PC-9 (cell line): ENCODE data around the gene FOXN3. TPM values are rescaled to one million over a fixed set of nuclear protein-coding genes. Genes with fewer than 3 reads are reported as not detected.

Experiments
- BruUV-seq: library from RNA; stranded (reverse); fragments of 400-500 nt; replicated peaks from 2 replicates; lab custom pipeline; 2021; lab: Mats Ljungman, UMichigan
- CTCF ChIA-PET: fragments of 300-600 bp; sonication (Branson Sonifier 250); formaldehyde crosslinking; loops from one replicate; lab custom pipeline; 2022; ENCODE audit warnings: antibody characterized with exemption; lab: Charles Lee
- POLR2A ChIA-PET: fragments of 300-600 bp; sonication (Branson Sonifier 250); formaldehyde crosslinking; loops from one replicate; lab custom pipeline; 2022; ENCODE audit warnings: antibody characterized with exemption; ENCODE audit not compliant: unreplicated experiment; lab: Charles Lee
- DNase-seq, 2 experiments: peaks; one replicate each; pipeline versions ENCODE4 v3.0.0 to v3.0.0-alpha.2; 2015 to 2022; ENCODE audit warnings: mixed read lengths in 1 of 2
- H2AFZ ChIP-seq: fragments of 200-600 bp; sonication (generic); 2 replicates; pipeline ENCODE4 v1.8.1; 2017; ENCODE audit warnings: antibody characterized with exemption
- H3F3A ChIP-seq: fragments of 200-600 bp; sonication (generic); 2 replicates; pipeline ENCODE4 v1.8.1; 2017; ENCODE audit warnings: antibody characterized with exemption, mild to moderate bottlenecking, low read depth; ENCODE audit not compliant: insufficient read depth
- H3K27ac ChIP-seq: fragments of 200-600 bp; sonication (generic); 2 replicates; pipeline ENCODE4 v1.6.1; 2016; ENCODE audit warnings: mixed run types
- H3K27me3 ChIP-seq: fragments of 200-600 bp; sonication (generic); 2 replicates; pipeline ENCODE4 v1.6.1; 2016; ENCODE audit warnings: low read depth, mixed run types; ENCODE audit not compliant: insufficient read depth
- H3K36me3 ChIP-seq: fragments of 200-600 bp; sonication (generic); 2 replicates; pipeline ENCODE4 v1.6.1; 2016; ENCODE audit warnings: low read depth, mixed run types
- H3K4me1 ChIP-seq: fragments of 200-600 bp; sonication (generic); replicated peaks from 2 replicates; pipeline ENCODE4 v1.6.1; 2016; ENCODE audit warnings: mixed run types; ENCODE audit not compliant: insufficient read depth
- H3K4me2 ChIP-seq: fragments of 200-600 bp; sonication (generic); 2 replicates; pipeline ENCODE4 v1.6.1; 2017; ENCODE audit warnings: mixed run types
- H3K4me3 ChIP-seq: fragments of 200-600 bp; sonication (generic); 2 replicates; pipeline ENCODE4 v1.6.1; 2016; ENCODE audit warnings: mixed run types
- H3K79me2 ChIP-seq: fragments of 200-600 bp; sonication (generic); 2 replicates; pipeline ENCODE4 v1.6.1; 2017; ENCODE audit warnings: low read depth, mixed run types
- H3K9me2 ChIP-seq: fragments of 200-600 bp; sonication (generic); 2 replicates; pipeline ENCODE4 v1.8.1; 2017; ENCODE audit warnings: mild to moderate bottlenecking; ENCODE audit not compliant: insufficient read depth
- H3K9me3 ChIP-seq: fragments of 200-600 bp; sonication (generic); 2 replicates; pipeline ENCODE4 v1.8.1; 2016; ENCODE audit warnings: low read depth; ENCODE audit not compliant: insufficient read depth
- H4K20me1 ChIP-seq: fragments of 200-600 bp; sonication (generic); 2 replicates; pipeline ENCODE4 v1.8.1; 2017; ENCODE audit not compliant: insufficient read depth
- EZH2 ChIP-seq: fragments of 200-600 bp; sonication (generic); IDR thresholded peaks from 2 replicates; pipeline ENCODE4 v1.8.0; 2017; ENCODE audit warnings: antibody characterized with exemption, low read depth
- intact Hi-C: fragments of 100-400 bp; cut with micrococcal nuclease; formaldehyde crosslinking; loops from one replicate; pipeline ENCODE4 v1.10.0; 2022; ENCODE audit not compliant: unreplicated experiment
- total RNA-seq: library from RNA; stranded (reverse); gene quantifications from 2 replicates; pipeline ENCODE4 v1.2.3, GENCODE V29; 2021
- TF ChIP-seq, protein P1 (sequence below): fragments of 200-600 bp; sonication (generic); conservative IDR thresholded peaks from 2 replicates; pipeline ENCODE4 v1.6.1; 2017; ENCODE audit warnings: mixed run types, antibody characterized with exemption, mild to moderate bottlenecking, moderate library complexity

Gene FOXN3
- total RNA-seq, 1 experiment from 2014 or later, result 4.2 TPM

DNA sequence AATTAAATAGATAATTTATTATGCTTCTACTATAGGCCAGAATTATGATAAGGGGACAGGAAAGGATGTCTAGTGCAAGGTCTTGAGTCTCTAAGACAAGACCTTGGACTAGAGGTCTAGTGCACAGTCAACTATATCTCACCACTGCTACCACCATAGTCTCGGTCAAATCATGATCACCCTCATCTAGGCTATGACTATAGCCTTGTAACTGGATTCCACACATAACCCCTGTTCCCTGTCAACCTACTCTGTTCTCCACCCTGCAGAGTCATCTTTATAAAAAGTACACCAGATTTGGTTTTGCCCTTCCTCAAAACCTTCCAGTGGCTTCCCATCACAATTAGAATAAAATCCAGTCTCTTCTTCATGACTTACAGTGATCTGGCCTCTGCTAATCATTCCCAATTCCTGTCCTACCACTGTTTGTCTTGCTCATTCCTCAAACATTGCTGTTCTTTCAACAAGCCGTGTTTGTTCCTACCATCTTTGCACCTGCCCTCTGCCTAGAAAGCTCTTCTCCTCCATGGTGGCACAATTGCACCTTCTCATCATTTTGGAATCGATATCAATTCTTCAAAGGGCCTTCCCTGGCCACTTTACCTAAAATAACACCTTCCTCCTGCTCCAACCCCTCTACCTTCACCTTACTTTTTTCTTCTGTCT is 169.4 kb downstream of the FOXN3 start:
- H3F3A ChIP-seq, result no peaks in the 10 kb centered on the region

DNA sequence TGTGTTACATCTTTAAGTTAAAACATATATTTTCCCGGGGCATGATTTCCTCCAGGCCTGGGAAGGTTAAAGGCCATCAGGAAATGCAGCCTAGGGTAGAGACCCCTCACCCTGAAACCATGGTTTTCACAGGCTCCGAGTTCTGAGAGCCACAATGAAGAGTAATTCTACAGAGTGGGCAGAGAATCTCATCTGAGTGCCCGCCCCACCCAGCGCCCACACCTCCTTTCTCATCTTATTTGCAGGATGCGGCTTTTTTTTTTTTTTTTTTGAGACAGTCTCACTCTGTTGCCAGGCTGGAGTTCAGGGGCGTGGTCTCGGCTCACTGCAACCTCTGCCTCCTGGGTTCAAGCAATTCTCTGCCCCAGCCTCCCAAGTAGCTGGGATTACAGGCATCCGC is 170.7 kb downstream of the FOXN3 start:
- Histone ChIP-seq H3K9me3 (no peaks in the 10 kb centered on the region), H3K27ac (no peak overlapping the region), H3F3A (no peaks in the 10 kb centered on the region), H3K79me2 (no peaks in the 10 kb centered on the region), H2AFZ (no peak overlapping the region), H3K4me3 (no peak overlapping the region), H4K20me1 (no peaks in the 10 kb centered on the region), H3K4me2 (no peak overlapping the region), H3K9me2 (no peaks in the 10 kb centered on the region), H3K4me1 (no peaks in the 10 kb centered on the region), H3K27me3 (peaks cover 11% of the 10 kb centered on the region), H3K36me3 (no peaks in the 10 kb centered on the region)
- DNase-seq, result no peak
- POLR2A ChIA-PET, result no interaction called here
- no peak for TF ChIP-seq EZH2
- TF ChIP-seq, protein P1, sequence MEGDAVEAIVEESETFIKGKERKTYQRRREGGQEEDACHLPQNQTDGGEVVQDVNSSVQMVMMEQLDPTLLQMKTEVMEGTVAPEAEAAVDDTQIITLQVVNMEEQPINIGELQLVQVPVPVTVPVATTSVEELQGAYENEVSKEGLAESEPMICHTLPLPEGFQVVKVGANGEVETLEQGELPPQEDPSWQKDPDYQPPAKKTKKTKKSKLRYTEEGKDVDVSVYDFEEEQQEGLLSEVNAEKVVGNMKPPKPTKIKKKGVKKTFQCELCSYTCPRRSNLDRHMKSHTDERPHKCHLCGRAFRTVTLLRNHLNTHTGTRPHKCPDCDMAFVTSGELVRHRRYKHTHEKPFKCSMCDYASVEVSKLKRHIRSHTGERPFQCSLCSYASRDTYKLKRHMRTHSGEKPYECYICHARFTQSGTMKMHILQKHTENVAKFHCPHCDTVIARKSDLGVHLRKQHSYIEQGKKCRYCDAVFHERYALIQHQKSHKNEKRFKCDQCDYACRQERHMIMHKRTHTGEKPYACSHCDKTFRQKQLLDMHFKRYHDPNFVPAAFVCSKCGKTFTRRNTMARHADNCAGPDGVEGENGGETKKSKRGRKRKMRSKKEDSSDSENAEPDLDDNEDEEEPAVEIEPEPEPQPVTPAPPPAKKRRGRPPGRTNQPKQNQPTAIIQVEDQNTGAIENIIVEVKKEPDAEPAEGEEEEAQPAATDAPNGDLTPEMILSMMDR, result no peak
- intact Hi-C loops, result no loop called here
- no TSS peak for BruUV-seq
- CTCF ChIA-PET, result no interaction called here

More for the DNA sequence above, 169.4 kb downstream of the FOXN3 start:
- no peak overlapping the region for H3K4me2 ChIP-seq
- H3K9me2 ChIP-seq, result no peaks in the 10 kb centered on the region
- POLR2A ChIA-PET, result no interaction called here
- H3K4me1 ChIP-seq, result no peaks in the 10 kb centered on the region
- TF ChIP-seq, protein P1, result no peak
- TF ChIP-seq EZH2, result no peak
- H3K4me3 ChIP-seq, result no peak overlapping the region
- intact Hi-C loops, result no loop called here
- no peak overlapping the region for H2AFZ ChIP-seq
- H3K36me3 ChIP-seq, result no peaks in the 10 kb centered on the region
- CTCF ChIA-PET, result no interaction called here
- BruUV-seq, result no TSS peak
- no peaks in the 10 kb centered on the region for H3K79me2 ChIP-seq
- peaks cover 11% of the 10 kb centered on the region for H3K27me3 ChIP-seq
- no peak overlapping the region for H3K27ac ChIP-seq
- H3K9me3 ChIP-seq, result no peaks in the 10 kb centered on the region
- no peaks in the 10 kb centered on the region for H4K20me1 ChIP-seq
- DNase-seq, result no peak

DNA sequence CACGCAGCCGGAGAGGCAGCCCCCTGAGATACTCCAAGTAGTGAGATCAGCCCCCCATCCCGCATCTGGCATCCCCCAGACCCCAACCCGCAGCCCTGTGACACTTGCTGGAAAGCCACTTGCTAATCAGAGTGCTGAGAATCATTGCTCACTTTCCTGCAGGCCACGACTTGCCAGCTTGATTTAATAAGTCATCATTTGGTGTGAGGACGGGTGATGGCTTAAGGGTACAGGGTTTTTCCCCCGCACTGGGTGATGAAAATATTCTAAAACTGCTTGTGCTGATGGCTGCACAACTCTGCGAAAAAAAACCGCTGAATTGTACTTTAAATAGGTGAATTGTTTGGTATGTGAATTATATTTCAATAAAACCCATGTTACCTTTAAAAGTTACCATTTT is 171.2 kb downstream of the FOXN3 start:
- no peaks in the 10 kb centered on the region for H3K9me2 ChIP-seq
- no peak overlapping the region for H3K4me3 ChIP-seq
- no peaks in the 10 kb centered on the region for H3K4me1 ChIP-seq
- CTCF ChIA-PET, result no interaction called here
- TF ChIP-seq, protein P1, result no peak
- no peak for TF ChIP-seq EZH2
- H3K9me3 ChIP-seq, result no peaks in the 10 kb centered on the region
- intact Hi-C loops, result no loop called here
- no peaks in the 10 kb centered on the region for H3K79me2 ChIP-seq
- H3K27ac ChIP-seq, result no peak overlapping the region
- no peaks in the 10 kb centered on the region for H3F3A ChIP-seq
- H3K4me2 ChIP-seq, result no peak overlapping the region
- H3K27me3 ChIP-seq, result peaks cover 11% of the 10 kb centered on the region
- H2AFZ ChIP-seq, result no peak overlapping the region
- DNase-seq, result no peak
- no TSS peak for BruUV-seq
- H3K36me3 ChIP-seq, result no peaks in the 10 kb centered on the region
- POLR2A ChIA-PET, result no interaction called here
- no peaks in the 10 kb centered on the region for H4K20me1 ChIP-seq
